Smooth muscle cell of the brain vasculature (primary cell): Measurements from ENCODE around the gene KRTAP5-7.

ENCODE experiments used
- DNase-seq: peaks from one replicate; pipeline ENCODE4 v3.0.0-alpha.2; 2012; ENCODE audit warnings: low read depth, low spot score

KRTAP5-7 gene

DNA sequence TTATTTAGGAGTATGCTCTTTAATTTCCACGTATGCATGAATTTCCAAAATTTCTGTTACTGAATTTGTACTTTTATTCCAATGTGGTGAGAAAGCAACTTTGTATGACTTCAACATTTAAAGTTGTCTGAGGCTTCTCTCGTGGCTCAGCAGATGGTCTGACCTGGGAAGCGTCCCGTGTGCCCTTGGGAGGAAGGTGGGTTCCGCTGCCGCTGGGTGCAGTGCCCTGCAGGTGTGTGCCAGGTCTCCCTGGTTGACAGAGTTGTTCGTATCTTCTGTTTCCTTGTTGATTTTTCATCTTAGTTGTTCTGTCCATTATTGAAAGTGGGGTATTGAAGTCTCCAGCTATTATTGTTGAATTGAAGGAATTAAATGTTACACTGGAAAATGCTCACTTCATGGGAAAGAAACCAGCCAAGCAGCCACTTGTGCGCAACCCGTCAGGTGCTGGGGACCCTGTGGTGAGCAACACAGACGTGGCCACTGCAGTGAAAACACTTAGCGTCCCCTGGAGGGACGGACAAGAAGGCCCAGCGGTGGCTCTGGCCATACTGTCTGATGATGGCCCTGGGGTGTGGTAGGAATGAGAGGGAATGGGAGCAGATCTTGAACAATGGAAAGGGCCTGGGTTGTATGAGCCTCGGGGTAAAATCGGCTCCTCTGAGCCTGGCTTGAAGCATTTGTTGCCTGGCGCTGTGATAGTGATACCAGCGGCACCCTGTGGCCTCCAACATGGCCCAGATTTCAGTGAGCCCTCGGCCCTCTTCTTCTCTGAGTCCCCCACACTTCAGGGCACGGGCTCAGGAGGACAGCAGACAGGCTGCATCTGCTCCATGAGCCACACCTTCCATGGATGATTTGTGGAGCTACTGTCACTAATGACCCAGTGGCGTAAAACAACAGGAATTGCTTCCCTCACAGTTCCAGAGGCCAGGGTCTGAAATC is 31.5 kb upstream of the KRTAP5-7 start:
- DNase-seq, result no peak

DNA sequence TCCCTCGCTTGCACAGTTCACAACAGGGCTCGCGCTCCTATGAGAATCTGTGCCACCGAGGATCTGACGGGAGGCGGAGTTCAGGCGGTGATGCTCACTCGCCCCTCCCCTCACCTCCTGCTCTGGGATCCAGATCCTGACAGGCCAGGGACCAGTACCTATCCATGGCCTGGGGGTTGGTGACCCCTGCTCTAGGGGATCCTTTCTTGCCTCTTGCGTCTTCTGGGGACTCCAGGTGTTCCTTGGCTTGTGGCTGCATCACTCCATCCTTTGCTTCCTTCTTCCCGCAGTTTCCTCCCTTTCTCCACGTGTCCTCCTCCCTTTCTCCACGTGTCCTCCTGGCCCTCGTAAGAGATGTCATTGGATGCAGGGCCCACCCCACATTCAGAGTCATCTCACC is 30.6 kb upstream of the KRTAP5-7 start:
- no peak for DNase-seq

DNA sequence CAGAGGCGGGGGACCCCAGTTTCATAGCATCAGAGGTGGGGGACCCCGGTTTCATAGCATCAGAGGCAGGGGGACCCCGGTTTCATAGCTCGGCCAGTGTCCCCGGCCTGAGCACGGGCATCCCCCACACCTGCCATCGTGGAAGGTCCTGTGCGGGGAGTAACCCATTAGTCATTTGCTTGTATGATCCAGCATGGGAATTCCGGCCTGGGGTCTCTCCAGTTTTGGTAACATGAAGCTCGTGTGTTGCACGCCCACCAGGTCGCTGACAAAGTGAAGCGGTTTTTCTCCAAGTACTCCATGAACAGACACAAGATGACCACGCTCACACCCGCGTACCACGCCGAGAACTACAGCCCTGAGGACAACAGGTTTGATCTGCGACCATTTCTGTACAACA is 29.0 kb upstream of the KRTAP5-7 start:
- no peak for DNase-seq

DNA sequence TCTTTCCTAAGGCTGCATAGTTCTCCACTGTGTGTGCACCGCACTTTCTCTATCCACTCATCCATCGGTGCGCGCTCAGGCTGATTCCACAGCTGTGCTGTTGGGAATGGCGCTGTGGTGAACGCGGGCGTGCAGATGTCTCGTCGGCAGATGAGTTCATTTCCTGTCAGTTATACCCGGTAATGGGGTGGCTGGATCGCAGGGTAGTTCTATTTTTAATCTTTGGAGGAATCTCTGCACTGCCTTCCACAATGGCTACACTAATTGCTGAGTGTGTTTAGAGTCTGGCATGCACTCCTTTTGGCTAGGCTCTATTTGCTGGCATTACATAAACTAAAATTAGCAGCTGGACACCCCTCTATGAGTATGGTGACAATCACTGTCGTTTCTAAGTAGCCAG is 27.9 kb upstream of the KRTAP5-7 start:
- DNase-seq, result no peak

DNA sequence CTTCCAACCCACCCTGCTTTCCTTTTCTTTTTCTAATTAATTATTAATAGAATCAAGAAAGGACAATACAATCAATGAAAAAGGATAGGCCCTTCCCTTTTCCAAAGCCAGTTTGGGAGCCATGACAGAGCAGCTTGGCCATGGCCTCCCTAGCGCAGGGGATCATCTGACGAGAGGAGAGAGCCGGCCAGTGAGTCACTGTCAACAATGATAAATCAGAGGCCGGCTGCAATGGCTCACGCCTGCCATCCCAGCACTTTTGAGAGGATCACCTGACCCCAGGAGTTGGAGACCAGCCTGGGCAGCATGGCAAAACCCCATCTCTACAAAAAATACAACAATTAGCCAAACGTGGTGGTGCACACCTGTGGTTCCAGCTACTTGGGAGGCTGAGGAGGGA is 27.5 kb upstream of the KRTAP5-7 start:
- no peak for DNase-seq

DNA sequence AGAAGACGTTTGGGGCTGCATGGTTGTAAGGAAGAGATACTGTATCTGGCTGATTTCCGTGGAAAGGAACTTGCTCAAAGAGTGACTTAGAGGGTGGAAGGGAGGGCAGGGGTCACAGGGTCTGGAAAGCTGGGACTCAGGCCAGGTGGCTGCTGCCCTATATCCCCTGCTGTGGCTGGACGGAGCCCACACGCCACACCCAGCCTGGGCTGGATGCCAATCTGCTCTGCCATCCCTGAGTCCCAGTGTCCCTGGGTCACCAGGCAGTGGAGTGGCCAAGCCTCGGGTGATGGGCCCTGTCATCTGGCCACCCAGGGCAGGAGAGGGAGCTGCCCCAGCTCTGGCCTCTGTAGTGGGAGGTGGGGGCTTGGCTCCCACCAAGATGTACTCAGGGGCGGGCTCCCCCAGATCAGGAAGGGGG is 26.5 kb upstream of the KRTAP5-7 start:
- DNase-seq, result no peak

DNA sequence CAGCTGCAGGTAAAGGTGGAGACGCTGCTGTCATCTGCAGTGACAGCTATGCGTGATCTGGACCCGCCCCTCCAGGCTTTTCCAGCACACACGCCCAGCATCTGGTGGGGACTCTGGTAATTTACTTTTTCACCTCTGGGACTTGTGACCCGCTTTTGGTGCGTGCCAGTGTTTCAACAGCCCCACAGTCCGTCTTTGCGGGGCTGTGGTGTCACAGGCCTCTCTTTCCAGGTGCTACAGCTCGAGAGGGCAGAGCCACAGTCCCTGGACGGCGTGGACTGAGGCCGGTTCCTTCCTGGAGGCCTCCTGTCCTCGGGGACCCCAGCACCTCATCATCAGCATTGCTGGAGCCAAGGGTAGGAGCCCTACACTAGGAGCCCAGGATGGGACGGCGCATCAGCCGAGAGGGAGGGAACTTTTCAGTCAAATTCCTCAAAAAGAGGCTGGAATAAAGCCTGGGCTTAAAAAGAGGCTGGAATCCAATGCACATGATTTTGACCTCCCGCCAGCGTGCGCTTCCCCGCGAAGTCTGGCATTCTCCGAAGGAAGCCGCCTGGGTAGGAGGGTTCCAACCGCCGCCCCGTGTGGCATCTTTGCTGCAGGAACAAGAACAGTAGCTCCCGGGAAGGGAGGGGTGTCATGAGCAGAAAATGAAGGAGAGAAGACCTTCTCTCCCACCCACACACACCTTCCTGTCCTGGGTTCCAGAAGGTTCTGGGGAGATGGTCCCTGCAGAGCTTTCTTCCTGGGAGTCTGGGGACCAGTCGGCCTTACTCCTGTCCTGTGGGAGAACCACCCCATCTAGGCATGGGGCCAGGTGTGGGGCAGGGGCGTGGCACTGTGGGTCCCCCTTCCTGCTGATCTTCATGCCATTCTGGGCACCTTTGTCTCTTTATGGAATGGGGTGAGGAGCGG is 25.7 kb upstream of the KRTAP5-7 start:
- DNase-seq, result no peak

DNA sequence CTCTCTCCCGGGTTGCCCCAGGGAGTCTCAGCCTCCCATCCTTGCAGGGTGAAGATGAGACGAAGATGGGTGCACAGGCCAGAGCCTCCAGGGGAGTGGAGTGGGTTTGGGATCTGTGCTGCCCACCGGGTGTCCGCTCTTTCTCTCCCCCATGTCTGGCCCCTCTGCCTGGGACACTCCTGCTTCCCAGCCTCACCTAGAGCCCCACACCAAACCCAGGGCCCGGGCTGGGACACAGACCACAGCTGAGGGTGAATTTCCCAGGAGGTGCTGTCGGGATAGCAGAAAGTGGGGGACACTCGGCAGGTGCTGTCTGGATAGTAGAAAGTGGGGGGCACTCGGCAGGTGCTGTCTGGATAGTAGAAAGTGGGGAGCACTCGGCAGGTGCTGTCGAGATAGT is 25.0 kb upstream of the KRTAP5-7 start:
- no peak for DNase-seq

DNA sequence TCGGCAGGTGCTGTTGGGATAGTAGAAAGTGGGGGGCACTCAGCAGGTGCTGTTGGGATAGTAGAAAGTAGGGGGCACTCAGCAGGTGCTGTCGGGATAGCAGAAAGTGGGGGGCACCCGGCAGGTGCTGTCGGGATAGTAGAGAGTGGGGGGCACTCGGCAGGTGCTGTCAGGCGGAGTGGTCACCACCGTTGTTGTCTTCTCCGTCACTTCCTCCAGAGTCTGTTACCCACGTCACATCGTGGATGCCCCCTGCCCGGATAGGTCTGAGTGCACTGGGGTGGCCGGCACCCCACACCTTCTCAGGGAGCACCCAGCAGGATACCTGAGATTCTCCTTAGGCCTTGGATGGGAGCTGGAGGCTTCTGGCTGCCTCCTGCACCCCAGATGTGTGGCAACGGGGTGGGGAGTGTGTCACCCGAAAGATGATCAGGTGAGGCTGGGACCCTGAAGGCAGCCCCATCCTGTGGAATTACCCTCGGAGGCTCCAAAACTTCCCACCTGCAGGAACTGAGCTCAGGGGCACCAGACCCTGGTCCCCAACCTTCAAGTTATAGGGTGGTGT is 24.1 kb upstream of the KRTAP5-7 start:
- no peak for DNase-seq

DNA sequence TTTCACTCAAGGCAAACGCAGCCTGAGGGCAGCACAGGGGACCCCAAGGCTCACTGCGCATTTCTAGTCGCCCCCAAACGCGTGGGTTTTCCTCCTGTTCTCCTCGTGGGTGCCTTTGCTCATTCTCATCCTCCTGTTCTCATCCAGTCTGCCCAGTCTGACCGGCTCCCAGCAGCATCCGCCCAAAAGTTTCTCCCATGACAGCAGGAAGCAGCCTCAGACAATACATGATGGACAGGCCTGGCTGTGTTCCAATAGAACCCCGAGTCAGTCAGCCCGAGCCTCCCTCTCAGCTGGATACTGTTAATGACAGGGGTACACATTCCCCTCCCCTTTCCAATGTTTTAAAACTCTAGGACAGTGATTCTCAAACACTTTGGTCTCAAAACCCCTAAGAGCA is 22.5 kb upstream of the KRTAP5-7 start:
- no peak for DNase-seq

DNA sequence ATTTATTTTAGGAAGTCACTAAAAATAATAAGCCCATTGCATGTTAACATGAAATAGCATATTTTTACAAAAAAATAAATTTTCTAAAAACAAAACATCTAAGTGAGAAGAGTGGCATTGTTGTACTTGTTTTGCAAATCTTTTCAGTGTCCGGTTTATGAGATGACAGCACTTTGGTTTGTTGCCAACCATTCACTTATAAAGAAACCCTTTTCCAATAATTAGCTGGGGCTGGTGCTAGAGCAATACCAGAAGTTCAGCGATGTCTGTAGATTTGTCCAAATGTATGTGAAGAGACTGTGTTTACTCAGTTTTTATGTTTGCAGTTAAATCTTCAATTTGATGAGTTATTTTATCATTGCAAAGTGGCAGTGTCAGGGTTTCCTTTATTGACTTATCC is 22.1 kb upstream of the KRTAP5-7 start:
- DNase-seq, result no peak

DNA sequence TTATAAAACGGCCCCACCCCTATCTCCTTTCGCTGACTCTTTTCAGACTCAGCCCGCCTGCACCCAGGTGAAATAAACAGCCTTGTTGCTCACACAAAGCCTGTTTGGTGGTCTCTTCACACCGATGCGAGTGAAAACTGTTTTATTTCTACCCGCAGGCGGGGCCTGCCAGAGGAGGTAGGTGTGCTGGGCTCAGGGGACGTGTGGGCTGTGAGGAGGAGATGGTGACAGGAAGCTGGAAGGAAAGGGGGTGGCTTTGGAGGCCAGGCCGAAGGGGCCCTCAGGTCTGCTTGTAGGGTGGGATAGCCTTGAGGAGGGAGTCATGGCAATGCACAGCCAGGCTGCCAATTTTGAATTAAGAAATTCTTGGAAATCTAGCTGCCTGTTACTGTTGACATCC is 21.3 kb upstream of the KRTAP5-7 start:
- no peak for DNase-seq

DNA sequence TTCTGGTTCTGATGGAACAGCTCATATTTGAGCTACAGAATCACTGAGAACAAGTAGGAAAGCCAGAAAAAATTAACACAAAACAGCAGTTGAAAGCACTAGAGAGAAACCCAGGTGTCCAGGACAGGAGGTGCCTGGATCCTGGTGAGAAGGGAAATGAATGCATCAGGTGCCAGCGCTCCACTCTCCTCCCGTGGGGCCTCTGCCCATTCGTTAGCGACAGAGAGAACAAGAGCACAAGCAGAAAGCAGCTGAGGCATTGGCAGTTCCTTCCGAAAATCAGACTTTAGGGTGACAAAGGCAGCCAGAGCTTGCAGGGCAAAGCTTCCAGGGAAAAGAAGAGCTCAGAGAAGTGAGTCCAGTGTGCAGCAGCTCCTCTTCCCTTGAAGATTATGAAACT is 20.0 kb upstream of the KRTAP5-7 start:
- no peak for DNase-seq

DNA sequence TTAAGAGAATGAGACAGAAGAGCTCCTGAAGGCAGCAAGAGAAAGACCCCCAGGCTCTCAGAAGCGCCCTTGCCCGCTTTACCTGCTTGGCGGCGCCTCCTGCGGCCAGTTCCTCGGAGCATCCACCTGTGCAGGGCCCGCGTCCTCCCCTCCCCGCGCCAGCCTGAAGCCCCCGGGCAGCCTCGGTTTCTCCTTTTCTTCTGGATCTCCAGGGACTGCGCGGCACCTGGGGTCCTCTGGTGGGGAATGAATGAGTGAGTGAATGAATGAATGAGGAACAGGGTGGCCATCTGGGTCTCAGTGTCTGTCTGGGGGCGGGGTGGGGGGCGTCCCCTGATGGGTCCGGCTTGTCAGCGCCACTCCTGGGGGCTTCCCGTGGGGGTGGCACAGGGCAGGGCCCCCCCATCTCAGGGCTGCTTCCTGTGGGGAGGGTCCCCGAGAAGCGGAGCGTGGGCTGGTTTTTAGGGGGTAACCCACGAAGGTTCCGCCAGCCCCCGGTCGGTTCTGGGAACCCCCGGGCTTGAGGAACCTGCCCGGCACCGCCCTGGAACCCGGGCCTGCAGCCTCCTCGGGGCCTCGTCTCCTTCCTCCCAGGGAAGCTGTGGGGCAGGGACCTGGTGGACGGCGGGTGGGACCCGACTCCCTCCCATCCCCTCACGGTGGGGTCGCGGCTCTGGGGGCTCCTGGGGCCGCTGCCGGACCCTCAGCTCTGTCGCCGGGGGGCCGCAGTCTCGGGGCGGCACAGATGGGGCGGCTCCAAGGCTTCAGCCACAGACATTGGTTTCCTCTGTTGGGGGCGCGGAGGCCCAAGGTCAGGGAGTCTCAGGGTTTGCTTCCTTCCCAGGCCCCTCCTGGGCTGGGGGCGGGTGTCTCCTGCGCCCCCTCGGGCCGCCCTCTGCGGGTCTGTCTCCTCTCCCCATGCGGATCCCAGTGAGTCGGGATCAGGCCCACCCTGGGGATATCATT is 8.3 kb upstream of the KRTAP5-7 start:
- no peak for DNase-seq

DNA sequence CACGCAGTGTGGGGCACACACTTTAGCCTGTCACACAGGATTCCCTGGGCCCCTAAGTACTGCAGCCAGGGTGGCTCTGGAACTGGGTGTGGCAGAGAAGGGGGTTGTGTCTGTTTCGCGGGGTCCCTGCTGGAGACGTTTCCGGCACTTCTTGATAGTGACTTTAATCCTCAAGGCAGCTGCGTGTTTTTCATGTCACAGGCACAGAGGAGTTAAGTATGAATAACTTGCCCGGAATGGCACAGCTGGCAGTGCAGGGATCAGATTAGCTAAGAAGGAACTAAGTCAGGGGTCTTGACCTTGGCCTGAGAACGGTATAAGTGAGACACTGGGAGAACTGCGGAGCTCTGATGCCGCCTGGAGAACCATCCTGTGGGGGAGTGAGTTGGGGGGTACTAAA is 7.5 kb upstream of the KRTAP5-7 start:
- DNase-seq, result no peak

DNA sequence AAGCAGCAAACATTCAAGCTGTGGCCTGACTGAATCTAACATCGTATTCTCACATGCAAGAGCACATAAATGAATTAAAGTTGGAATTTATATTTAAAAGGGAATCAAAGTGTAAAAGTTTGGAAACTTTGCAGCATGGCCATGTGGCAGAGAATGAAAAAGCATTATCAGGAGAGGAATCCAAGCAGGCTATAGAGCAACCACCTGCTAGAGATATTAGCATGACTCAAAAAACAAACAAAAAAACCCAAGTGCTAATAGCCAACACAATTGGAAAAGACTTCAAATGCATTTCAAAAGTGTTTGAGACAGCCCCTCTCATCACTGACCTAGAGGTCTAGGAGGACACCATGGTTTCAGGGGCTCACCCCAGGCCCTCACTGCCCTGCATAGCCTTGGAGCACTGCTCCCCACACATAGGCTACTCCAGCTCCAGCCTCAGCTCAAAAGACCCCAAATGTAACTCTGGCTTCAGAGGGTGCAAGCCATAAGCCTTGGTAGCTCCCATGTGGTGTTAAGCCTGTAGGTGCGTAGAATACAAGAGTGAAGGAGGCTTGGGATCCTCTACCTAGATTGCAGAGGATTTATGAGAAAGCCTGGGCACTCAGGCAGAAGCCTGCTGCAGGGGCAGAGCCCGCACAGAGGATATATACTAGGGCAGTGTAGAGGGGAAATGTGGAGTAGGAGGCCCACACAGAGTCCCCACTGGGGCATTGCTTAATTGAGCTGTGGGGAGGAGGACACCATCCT is 1.7 kb upstream of the KRTAP5-7 start:
- no peak for DNase-seq

DNA sequence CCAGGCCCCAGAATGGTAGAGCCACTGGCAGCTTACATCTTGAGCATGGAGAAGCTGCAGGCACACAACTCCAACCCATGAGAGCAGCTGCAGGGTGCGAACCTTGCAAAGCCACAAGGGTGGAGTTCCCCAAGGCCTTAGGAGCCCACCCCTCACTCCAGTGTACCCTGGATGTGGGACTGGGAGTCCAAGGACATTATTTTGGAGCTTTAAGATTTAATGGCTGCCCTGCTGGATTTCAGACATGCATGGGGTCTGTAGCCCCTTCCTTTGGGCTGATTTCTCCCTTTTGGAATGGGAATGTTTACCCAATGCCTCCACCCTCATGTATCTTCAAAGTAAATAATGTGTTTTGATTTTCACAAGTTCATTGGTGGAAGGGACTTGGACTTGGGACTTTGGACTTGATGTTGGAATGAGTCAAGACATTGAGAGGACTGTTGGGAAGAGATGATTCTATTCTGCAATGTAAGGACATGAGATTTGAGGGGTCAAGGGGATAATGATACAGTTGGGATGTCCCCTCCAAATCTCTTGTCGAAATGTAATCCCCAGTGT is 1.1 kb upstream of the KRTAP5-7 start:
- no peak for DNase-seq

DNA sequence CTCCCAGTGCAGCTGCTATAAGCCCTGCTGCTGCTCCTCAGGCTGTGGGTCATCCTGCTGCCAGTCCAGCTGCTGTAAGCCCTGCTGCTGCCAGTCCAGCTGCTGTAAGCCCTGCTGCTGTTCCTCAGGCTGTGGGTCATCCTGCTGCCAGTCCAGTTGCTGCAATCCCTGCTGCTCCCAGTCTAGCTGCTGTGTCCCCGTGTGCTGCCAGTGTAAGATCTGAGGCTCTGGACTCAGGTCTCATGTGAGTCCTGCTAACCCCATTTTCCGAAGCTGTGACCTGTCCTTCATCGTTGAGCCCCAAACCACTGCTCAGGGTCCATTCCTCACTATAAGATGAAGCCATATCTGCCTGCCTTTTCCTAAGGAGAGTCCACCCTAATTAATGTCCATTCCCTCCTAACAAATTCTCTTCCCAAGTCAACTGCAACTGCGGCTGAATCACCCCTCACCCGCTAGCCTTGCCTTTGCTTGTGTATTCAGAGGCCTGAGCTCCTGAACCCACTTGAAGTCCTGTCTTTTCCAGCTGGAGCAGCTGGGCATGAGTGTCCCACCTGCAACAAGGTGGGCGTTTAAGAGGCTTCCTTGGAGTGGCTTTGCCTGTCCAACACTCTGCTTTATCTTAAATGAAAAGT is 626 bp downstream of the KRTAP5-7 start:
- no peak for DNase-seq

DNA sequence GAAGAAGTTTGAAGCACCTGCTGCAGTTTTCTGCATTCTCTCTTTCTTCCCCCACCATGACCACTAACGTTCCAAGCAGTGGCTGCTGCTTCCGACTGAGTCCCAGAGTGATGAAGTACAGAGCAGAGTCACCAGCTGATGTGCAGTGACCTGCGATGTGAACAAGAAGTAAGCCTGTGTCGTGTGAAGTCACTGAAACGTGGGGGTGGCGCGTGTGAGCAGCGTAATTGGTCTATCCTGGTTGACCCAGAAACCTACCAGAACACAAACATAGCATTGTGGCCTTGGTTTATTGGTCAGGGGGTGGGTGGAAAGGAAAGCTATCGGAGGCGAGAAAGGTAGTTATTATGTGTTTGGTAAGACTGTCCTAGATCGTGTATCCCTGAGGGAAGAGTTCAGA is 3.5 kb downstream of the KRTAP5-7 start:
- DNase-seq, result no peak
